SK-N-SH (cell line): ENCODE measurements around the gene UTP18. TPM values are rescaled to one million over a fixed set of nuclear protein-coding genes. Genes with fewer than 3 reads are reported as not detected.
A peak's percentile ranks its signal among the peaks of the same experiment; 100 is the strongest.
"Not testable (repeated sequence)": the region's sequence is repeated elsewhere in the genome, so short reads cannot be mapped to it uniquely, and the experiment has no call there.

Experiments
- CTCF ChIA-PET: fragments of 300-600, 350-600 bp; formaldehyde crosslinking; extraction: SDS; loops from one replicate; lab custom pipeline; 2021; lab: Yijun Ruan, JAX
- POLR2A ChIA-PET: fragments of 350-600 bp; sonication (Branson Sonifier 250); formaldehyde crosslinking; extraction: SDS; loops from one replicate; lab custom pipeline; 2020; ENCODE audit warnings: antibody characterized with exemption, inconsistent platforms; lab: Yijun Ruan, JAX
- DNase-seq: peaks from one replicate; pipeline ENCODE4 v3.0.0; 2012
- H2AFZ ChIP-seq: fragments of 200-600 bp; sonication (generic); 2 replicates; pipeline ENCODE4 v1.8.1; 2016; ENCODE audit warnings: antibody characterized with exemption, mild to moderate bottlenecking, low read depth
- H3F3A ChIP-seq: fragments of 200-600 bp; sonication (generic); replicated peaks from 2 replicates; pipeline ENCODE3; 2016; ENCODE audit warnings: antibody characterized with exemption, mild to moderate bottlenecking; ENCODE audit not compliant: insufficient read depth
- H3K27ac ChIP-seq, 2 experiments: fragments of 200-500 bp in 1 of 2; fragments of 200-600 bp in 1 of 2; sonication (Bioruptor generic) in 1 of 2; sonication (generic), shearing (Covaris generic) in 1 of 2; 2 replicates each; pipeline versions ENCODE4 v1.5.1 to v1.6.1; 2014 to 2016; ENCODE audit warnings: low read depth in 2 of 2, inconsistent platforms in 1 of 2, low read length in 1 of 2, mild to moderate bottlenecking in 1 of 2, mixed read lengths in 1 of 2
- H3K27me3 ChIP-seq: fragments of 200-600 bp; sonication (generic), shearing (Covaris generic); 2 replicates; pipeline ENCODE4 v1.6.1; 2016; ENCODE audit warnings: mixed run types; ENCODE audit not compliant: insufficient read depth
- H3K36me3 ChIP-seq, 2 experiments: fragments of 200-500 bp in 1 of 2; fragments of 200-600 bp in 1 of 2; sonication (Bioruptor generic) in 1 of 2; sonication (generic) in 1 of 2; replicated peaks in 1 of 2; 2 replicates each; pipeline versions ENCODE3 to v1.5.1; 2014 to 2016; ENCODE audit warnings: low read length in 1 of 2, mild to moderate bottlenecking in 1 of 2; ENCODE audit not compliant: insufficient read depth in 2 of 2, control insufficient read depth in 1 of 2
- H3K4me1 ChIP-seq, 2 experiments: fragments of 200-500 bp in 1 of 2; fragments of 200-600 bp in 1 of 2; sonication (Bioruptor generic) in 1 of 2; sonication (generic), shearing (Covaris generic) in 1 of 2; 2 replicates each; pipeline versions ENCODE4 v1.5.1 to v1.6.1; 2014 to 2016; ENCODE audit warnings: low read depth in 1 of 2, low read length in 1 of 2, mixed run types in 1 of 2; ENCODE audit not compliant: insufficient read depth in 2 of 2, control insufficient read depth in 1 of 2
- H3K4me2 ChIP-seq: fragments of 200-600 bp; sonication (generic), shearing (Covaris generic); 2 replicates; pipeline ENCODE4 v1.6.1; 2017; ENCODE audit warnings: mixed run types
- H3K4me3 ChIP-seq, 2 experiments: fragments of 200-500 bp in 1 of 2; fragments of 200-600 bp in 1 of 2; sonication (Bioruptor generic) in 1 of 2; sonication (generic), shearing (Covaris generic) in 1 of 2; 2 replicates each; pipeline versions ENCODE4 v1.5.1 to v1.8.1; 2014 to 2016; ENCODE audit warnings: low read depth in 2 of 2, inconsistent platforms in 1 of 2, low read length in 1 of 2, mild to moderate bottlenecking in 1 of 2, mixed read lengths in 1 of 2, moderate library complexity in 1 of 2
- H3K79me2 ChIP-seq: fragments of 200-600 bp; sonication (generic); 2 replicates; pipeline ENCODE4 v1.8.1; 2017; ENCODE audit warnings: mild to moderate bottlenecking; ENCODE audit not compliant: insufficient read depth
- H3K9ac ChIP-seq: fragments of 200-600 bp; sonication (generic); 2 replicates; pipeline ENCODE4 v1.6.1; 2017; ENCODE audit warnings: mixed run types
- H3K9me2 ChIP-seq: fragments of 200-600 bp; sonication (generic); 2 replicates; pipeline ENCODE4 v1.6.1; 2017; ENCODE audit warnings: mixed run types
- H3K9me3 ChIP-seq: fragments of 200-600 bp; sonication (generic); 2 replicates; pipeline ENCODE4 v1.6.1; 2017; ENCODE audit warnings: mixed run types, mild to moderate bottlenecking, moderate library complexity
- H4K20me1 ChIP-seq: fragments of 200-600 bp; sonication (generic); 2 replicates; pipeline ENCODE4 v1.6.1; 2017; ENCODE audit warnings: mild to moderate bottlenecking, mixed run types; ENCODE audit not compliant: insufficient read depth
- ELF1 ChIP-seq: IDR thresholded peaks from 2 replicates; pipeline ENCODE4 v1.4.0; 2012
- FOSL2 ChIP-seq: IDR thresholded peaks from 2 replicates; pipeline ENCODE4 v1.4.0; 2012; ENCODE audit warnings: low read depth, mild to moderate bottlenecking, moderate library complexity, borderline replicate concordance
- MAX ChIP-seq: IDR thresholded peaks from 2 replicates; pipeline ENCODE4 v1.4.0; 2012; ENCODE audit warnings: low read depth
- TAF1 ChIP-seq: IDR thresholded peaks from 2 replicates; pipeline ENCODE4 v1.6.1; 2012; ENCODE audit warnings: low read depth, mild to moderate bottlenecking, low read length, moderate library complexity, borderline replicate concordance
- WGBS: methylation state at CpG from one replicate; pipeline ENCODE4 v1.1.6; 2017; ENCODE audit warnings: low lambda C conversion rate; 5-methylcytosine and 5-hydroxymethylcytosine counted together
- polyA plus RNA-seq, 3 experiments: library from polyadenylated mRNA; depleted of rRNA; stranded (reverse); fragments of >200 nt; gene quantifications; 2 replicates each; pipeline ENCODE4 v1.2.3, GENCODE V29; 2012
- TF ChIP-seq, protein P1 (sequence below): fragments of 200-600 bp; sonication (generic); IDR thresholded peaks from 2 replicates; pipeline ENCODE4 v1.6.1; 2017; ENCODE audit warnings: antibody characterized with exemption, mild to moderate bottlenecking, moderate library complexity
- TF ChIP-seq, protein P2 (sequence below): fragments of 150-350 bp; IDR thresholded peaks from 2 replicates; pipeline ENCODE4 v1.6.1; 2017; ENCODE audit warnings: antibody characterized with exemption, low read length, low read depth, borderline replicate concordance

Gene UTP18
- polyA plus RNA-seq, 1 of the 3 experiments (the other 2 are of a cell fraction): 28.4 TPM

DNA sequence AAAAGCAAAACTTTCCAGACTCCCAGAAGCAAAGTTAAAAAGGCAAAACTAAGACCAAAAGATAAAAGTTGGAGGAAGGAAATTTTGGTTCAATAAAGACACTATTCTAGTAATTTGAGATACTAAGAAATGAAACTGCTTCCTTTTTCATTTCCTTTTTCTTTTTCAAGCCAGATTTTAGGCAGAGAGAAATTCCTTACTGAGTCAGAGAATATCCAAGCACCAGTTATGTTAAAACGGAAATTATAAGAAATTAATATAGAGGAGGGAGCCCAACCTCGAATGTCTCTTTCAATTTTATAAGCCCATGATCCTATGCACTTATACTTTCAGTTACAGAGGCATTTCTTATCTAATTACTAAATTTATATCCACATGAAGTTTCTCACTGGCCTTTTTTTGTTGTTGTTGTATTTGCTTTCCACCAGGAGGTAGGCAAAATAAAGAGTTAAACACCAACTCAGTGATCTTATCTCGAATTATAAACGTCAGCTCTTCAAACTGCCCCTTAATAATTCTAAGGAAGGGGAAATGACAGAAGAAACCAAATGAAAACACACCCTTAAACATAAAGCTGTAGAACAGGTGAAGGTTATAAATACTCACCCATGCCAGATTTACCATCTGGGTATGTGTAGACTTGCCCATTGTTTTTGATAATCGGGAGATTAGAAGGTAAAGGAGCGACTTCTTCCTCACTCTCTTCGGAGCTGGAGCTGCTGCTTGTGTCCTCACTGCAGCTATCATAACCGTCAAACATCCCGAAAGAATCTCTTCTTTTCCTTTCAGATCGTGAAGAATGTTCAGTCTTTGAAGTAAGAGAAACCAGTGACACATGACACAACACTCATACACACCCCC is 35.7 kb upstream of the UTP18 start:
- Histone ChIP-seq H3K9me2 (no peaks in the 10 kb centered on the region), H3K79me2 (peaks cover 63% of the 10 kb centered on the region), H3K27ac (peak overlapping the region in 1 of 2 experiments; percentile 49; a peak in 3 of 4 replicates), H4K20me1 (no peaks in the 10 kb centered on the region), H3F3A (peaks cover 22% of the 10 kb centered on the region), H3K27me3 (no peaks in the 10 kb centered on the region), H3K4me1 (peaks cover 0 to 10% of the 10 kb centered on the region in 2 experiments; a peak in 2 of 4 replicates), H3K36me3 (peaks cover 23 to 28% of the 10 kb centered on the region in 2 experiments), H3K4me3 (0 out of 4 replicates have a peak overlapping the region, but pooled peaks of 1 of the 2 experiments have one; percentile 4), H3K9ac (peak overlapping the region; percentile 3; the same call in 1 of the 2 replicates), H3K4me2 (peak overlapping the region; percentile 38), H3K9me3 (no peaks in the 10 kb centered on the region), H2AFZ (no peak overlapping the region; the same call in 1 of the 2 replicates)
- POLR2A ChIA-PET: no interaction called here
- CTCF ChIA-PET: interaction anchor here (0.6 to 1.2 kb wide), 2 partner anchors 9 to 20 kb away, joined by 3 to 5 read pairs; no protein-coding TSS in a partner anchor
- TF ChIP-seq FOSL2 (peak; percentile 5; the same call in 1 of the 2 replicates), TAF1 (no peak)
- TF ChIP-seq, protein P1, sequence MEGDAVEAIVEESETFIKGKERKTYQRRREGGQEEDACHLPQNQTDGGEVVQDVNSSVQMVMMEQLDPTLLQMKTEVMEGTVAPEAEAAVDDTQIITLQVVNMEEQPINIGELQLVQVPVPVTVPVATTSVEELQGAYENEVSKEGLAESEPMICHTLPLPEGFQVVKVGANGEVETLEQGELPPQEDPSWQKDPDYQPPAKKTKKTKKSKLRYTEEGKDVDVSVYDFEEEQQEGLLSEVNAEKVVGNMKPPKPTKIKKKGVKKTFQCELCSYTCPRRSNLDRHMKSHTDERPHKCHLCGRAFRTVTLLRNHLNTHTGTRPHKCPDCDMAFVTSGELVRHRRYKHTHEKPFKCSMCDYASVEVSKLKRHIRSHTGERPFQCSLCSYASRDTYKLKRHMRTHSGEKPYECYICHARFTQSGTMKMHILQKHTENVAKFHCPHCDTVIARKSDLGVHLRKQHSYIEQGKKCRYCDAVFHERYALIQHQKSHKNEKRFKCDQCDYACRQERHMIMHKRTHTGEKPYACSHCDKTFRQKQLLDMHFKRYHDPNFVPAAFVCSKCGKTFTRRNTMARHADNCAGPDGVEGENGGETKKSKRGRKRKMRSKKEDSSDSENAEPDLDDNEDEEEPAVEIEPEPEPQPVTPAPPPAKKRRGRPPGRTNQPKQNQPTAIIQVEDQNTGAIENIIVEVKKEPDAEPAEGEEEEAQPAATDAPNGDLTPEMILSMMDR: peak; percentile 19; the same call in 1 of the 2 replicates
- 69% methylated on average over 10 of the region's 10 CpGs for WGBS
- DNase-seq: no peak

- peaks cover 14 to 19% of the 10 kb centered on the region in 2 experiments for H3K36me3 ChIP-seq
- not testable (repeated sequence) for H3K9me2 ChIP-seq, DNase-seq, H3K4me2 ChIP-seq, H4K20me1 ChIP-seq, H2AFZ ChIP-seq, H3K4me1 ChIP-seq, H3K4me3 ChIP-seq, H3K27me3 ChIP-seq, H3K9me3 ChIP-seq, H3K9ac ChIP-seq
- H3K79me2 ChIP-seq: peaks cover 72% of the 10 kb centered on the region
- CTCF ChIA-PET: interaction anchor here (0.6 kb wide), 1 partner anchor 8 kb away, joined by 3 read pairs; no protein-coding TSS in a partner anchor
- POLR2A ChIA-PET: interaction anchor here (0.8 kb wide), 1 partner anchor 13 kb away, joined by 3 read pairs; no protein-coding TSS in a partner anchor
- peaks cover 22% of the 10 kb centered on the region for H3F3A ChIP-seq
- peak overlapping the region in 1 of 2 experiments; percentile 49; a peak in 1 of 4 replicates for H3K27ac ChIP-seq
- 98% methylated on average over 7 of the region's 7 CpGs for WGBS
Observed at GRCh38 chr17:51225523-51225922, 34.8 kb upstream of the UTP18 start.

DNA sequence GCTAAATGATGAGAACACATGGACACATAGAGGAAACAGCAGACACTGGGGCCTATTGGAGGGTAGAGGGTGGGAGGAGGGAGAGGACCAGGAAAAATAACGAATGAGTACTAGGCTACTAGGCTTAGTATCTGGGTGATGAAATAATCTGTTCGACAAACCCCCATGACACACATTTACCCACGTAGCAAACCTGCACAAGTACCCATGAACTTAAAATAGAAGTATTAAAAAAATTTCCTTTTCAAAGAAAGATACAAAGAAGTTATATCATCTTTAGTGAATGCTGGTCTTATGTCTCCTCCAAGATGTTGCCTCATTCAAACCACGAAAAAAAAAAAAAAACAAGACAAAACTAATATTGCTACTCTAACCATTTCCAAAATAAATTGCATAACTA is 32.2 kb upstream of the UTP18 start:
- ChIA-PET CTCF (no interaction called here), POLR2A (interaction anchor here (0.6 kb wide), 1 partner anchor 53 kb away, joined by 6 read pairs; no protein-coding TSS in a partner anchor)
- no peak overlapping the region for H2AFZ ChIP-seq
- H3K27me3 ChIP-seq: no peaks in the 10 kb centered on the region
- WGBS: 86% methylated on average over 4 of the region's 4 CpGs
- no peaks in the 10 kb centered on the region for H3K9me3 ChIP-seq
- peak overlapping the region in 1 of 2 experiments; percentile 12; a peak in 1 of 4 replicates for H3K27ac ChIP-seq
- no peak overlapping the region for H3K4me3 ChIP-seq
- peaks cover 2 to 9% of the 10 kb centered on the region in 2 experiments for H3K36me3 ChIP-seq
- H3K4me1 ChIP-seq: peaks cover 0 to 10% of the 10 kb centered on the region in 2 experiments; a peak in 2 of 4 replicates
- H3K9me2 ChIP-seq: no peaks in the 10 kb centered on the region
- no peak overlapping the region for H3K4me2 ChIP-seq
- peaks cover 22% of the 10 kb centered on the region for H3F3A ChIP-seq
- peaks cover 80% of the 10 kb centered on the region for H3K79me2 ChIP-seq
- peaks cover 9% of the 10 kb centered on the region; the same call in 1 of the 2 replicates for H4K20me1 ChIP-seq
- TF ChIP-seq MAX: no peak
- TF ChIP-seq, protein P2, sequence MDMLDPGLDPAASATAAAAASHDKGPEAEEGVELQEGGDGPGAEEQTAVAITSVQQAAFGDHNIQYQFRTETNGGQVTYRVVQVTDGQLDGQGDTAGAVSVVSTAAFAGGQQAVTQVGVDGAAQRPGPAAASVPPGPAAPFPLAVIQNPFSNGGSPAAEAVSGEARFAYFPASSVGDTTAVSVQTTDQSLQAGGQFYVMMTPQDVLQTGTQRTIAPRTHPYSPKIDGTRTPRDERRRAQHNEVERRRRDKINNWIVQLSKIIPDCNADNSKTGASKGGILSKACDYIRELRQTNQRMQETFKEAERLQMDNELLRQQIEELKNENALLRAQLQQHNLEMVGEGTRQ: no peak
- TF ChIP-seq ELF1: no peak
- no peak overlapping the region for H3K9ac ChIP-seq
- no peak for DNase-seq
